Esophagus (tissue), 2 donors: ENCODE results near the gene RDH16. TPM values are rescaled to one million over a fixed set of nuclear protein-coding genes. Genes with fewer than 3 reads are reported as not detected.
"Not testable (repeated sequence)": the region's sequence is repeated elsewhere in the genome, so short reads cannot be mapped to it uniquely, and the experiment has no call there.

Source experiments
- H3K27ac ChIP-seq, 2 donors: one replicate each; pipeline ENCODE4 v1.5.1; 2013; ENCODE audit warnings: low read depth in 2 of 2, mild to moderate bottlenecking in 2 of 2, inconsistent platforms in 1 of 2, low read length in 1 of 2, moderate library complexity in 1 of 2
- H3K27me3 ChIP-seq, 2 donors: one replicate each; pipeline ENCODE4 v1.6.1; 2013; ENCODE audit warnings: low read length in 2 of 2, control low read depth in 1 of 2, mild to moderate bottlenecking in 1 of 2; ENCODE audit not compliant: insufficient read depth in 2 of 2, control insufficient read depth in 1 of 2
- H3K36me3 ChIP-seq, 2 donors: one replicate each; pipeline ENCODE4 v1.6.1; 2013; ENCODE audit warnings: low read length in 1 of 2; ENCODE audit not compliant: control insufficient read depth in 2 of 2, insufficient read depth in 2 of 2
- H3K4me1 ChIP-seq, 2 donors: one replicate each; pipeline ENCODE4 v1.6.1; 2013; ENCODE audit warnings: low read length in 1 of 2; ENCODE audit not compliant: control insufficient read depth in 2 of 2, insufficient read depth in 2 of 2
- H3K4me3 ChIP-seq, 2 donors: one replicate each; pipeline ENCODE4 v1.5.1; 2013; ENCODE audit warnings: low read length in 2 of 2, mild to moderate bottlenecking in 2 of 2, low read depth in 1 of 2, moderate library complexity in 1 of 2
- H3K9me3 ChIP-seq, 2 donors: one replicate each; pipeline ENCODE4 v1.6.1; 2013; ENCODE audit warnings: mild to moderate bottlenecking in 2 of 2, low read depth in 1 of 2, low read length in 1 of 2, moderate library complexity in 1 of 2; ENCODE audit not compliant: control insufficient read depth in 2 of 2, insufficient read depth in 1 of 2
- WGBS, 2 donors: extraction: QIAGEN DNeasy Blood & Tissue Kit; methylation state at CpG; one replicate each; pipeline ENCODE4 v1.1.7; 2013; 5-methylcytosine and 5-hydroxymethylcytosine counted together
- polyA plus RNA-seq, 2 donors: library from polyadenylated mRNA; stranded (reverse); fragments of 200-250 nt; gene quantifications; one replicate each; pipeline ENCODE4 v1.2.3, GENCODE V29; 2013
- donor health status: healthy with polysubstance abuse.
- donor health status: Bipolar disorder and iron deficiency.

The RDH16 gene
- polyA plus RNA-seq, 2 donors = 0.62 to 0.69 TPM

DNA sequence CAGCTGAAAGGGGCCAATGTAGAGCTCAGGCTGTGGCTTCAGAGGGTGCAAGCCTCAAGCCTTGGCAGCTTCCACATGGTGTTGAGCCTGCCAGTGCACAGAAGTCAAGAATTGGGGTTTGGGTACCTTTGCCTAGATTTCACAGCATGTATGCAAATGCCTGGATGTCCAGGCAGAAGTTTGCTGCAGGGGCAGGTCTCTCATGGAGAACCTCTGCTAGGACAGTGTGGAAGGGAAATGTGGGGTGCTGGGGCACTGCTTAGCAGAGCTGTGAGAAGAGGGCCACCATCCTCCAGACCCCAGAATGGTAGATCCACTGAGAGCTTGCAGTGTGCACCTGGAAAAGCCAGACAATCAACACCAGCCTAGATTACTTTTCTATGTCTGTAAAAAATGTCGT lies 14.0 kb downstream of the RDH16 start:
- WGBS, 2 donors = 87 to 90% methylated on average over 1 of the region's 1 CpG
- H3K27ac ChIP-seq, H3K9me3 ChIP-seq, H3K27me3 ChIP-seq, H3K4me3 ChIP-seq, H3K36me3 ChIP-seq, H3K4me1 ChIP-seq: not testable (repeated sequence)

DNA sequence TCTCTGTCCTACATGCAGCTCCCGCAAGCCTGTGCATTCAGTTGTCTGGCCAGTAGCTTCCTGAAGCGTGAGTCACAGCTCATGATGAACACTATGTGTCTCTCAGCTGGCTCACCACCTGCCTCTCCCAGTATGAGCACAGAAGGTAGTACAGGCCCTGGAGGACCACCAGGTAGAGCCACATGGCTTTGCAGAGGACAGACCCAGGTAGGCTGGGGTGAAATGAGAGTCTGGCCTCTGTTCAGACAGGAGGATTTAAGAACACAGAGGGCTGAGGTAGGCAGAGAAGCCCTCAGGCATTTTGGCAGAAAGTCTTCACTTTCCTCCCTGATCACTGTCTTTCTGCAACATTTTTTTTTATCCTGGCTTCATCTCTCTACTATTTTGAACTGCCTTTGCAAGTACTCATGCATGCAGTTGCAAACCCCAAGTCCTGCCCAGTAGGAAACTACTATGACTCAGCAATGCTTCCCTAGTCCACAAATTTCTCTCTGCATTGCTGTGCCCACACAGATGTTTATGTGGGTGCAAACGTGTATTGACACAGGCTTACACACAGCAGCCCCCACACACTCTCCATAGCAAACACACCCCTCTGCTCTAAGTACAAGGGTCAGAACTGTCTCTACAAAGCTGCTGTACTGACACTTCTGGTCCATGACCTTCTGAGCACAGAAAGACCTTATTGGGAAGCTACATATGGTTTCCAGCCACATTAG lies 15.9 kb downstream of the RDH16 start:
- Histone ChIP-seq H3K27me3 (no peaks in the 10 kb centered on the region), H3K4me1 (peaks cover 2 to 6% of the 10 kb centered on the region in 2 donors), H3K27ac (peak overlapping the region; percentile 28 to 85), H3K36me3 (no peaks in the 10 kb centered on the region), H3K4me3 (no peak overlapping the region), H3K9me3 (no peaks in the 10 kb centered on the region)
- WGBS, 2 donors = 16 to 22% methylated on average over 2 to 3 of the region's 3 CpGs

DNA sequence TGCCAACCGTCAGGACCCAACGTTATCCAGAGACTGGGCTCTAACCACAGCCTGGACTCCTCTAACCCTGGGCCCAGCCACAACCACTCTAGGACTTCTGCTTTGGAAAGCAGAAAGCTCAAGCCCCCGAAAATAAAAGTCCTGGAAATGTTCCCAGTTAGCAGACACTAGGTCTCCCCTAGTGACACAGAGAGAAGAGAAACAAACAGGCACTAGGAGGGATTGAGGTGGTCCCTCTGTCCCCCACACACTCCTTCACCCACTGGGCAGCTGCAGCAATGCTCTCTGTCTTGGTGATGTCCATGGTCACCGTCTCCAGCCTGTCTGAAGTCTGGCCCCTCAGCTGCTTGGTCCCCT lies 16.5 kb downstream of the RDH16 start:
- not testable (repeated sequence) for H3K27ac ChIP-seq, H3K4me3 ChIP-seq, H3K36me3 ChIP-seq, H3K27me3 ChIP-seq, H3K9me3 ChIP-seq, H3K4me1 ChIP-seq
- WGBS, 2 donors = 0 to 20% methylated on average over 1 of the region's 4 CpGs

DNA sequence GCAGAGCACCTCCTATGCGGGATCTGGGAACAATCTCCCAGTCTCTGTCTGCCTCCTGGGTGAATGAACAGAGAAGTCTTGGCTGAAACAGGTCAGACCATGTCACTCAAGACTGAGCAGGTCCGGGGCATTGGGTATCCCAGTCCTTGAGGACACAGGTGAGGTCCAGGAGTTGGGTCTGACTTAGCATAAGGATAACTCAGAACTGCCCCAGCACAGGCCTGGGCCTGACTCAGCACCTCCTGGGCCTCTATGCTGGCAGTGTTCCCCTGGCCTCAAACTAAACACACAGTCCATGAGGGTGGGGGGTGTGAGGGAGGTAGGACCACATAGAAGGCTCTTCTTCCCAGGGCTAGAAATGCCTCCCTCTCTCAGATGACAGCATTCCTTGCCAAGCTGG lies 21.7 kb downstream of the RDH16 start:
- H3K27me3 ChIP-seq = no peaks in the 10 kb centered on the region
- no peak overlapping the region for H3K4me3 ChIP-seq
- peaks cover 3 to 6% of the 10 kb centered on the region in 2 donors for H3K4me1 ChIP-seq
- no peaks in the 10 kb centered on the region for H3K9me3 ChIP-seq
- H3K36me3 ChIP-seq = no peaks in the 10 kb centered on the region
- H3K27ac ChIP-seq = peak overlapping the region in 1 of 2 donors; percentile 57
- 56 to 65% methylated on average over 2 of the region's 2 CpGs for whole genome bisulfite sequencing, 2 donors

DNA sequence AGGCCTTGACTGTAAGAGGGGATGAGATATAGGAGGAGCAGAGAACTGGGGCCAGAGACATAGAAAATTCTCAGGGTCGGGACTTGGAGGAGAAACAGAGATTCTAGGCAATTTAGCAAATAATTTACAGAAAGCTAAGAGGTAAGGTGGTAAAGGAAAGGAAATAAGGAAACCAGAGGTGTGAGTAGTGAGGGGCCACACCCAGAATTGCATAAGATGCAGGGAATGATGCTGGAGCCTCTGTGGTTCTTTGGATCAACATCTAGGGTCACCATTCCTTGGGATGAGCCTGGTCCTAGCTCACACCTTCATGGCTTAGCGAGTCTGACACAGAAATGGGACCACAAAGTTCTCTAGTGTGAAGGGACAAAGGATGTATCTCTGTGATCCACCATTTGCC lies 22.3 kb downstream of the RDH16 start:
- Histone ChIP-seq H3K27me3 (no peaks in the 10 kb centered on the region), H3K9me3 (no peaks in the 10 kb centered on the region), H3K4me3 (no peak overlapping the region), H3K4me1 (peaks cover 3 to 6% of the 10 kb centered on the region in 2 donors), H3K36me3 (no peaks in the 10 kb centered on the region), H3K27ac (peak overlapping the region; percentile 22 to 76)
- WGBS, 2 donors = 74 to 77% methylated on average over 2 of the region's 2 CpGs

DNA sequence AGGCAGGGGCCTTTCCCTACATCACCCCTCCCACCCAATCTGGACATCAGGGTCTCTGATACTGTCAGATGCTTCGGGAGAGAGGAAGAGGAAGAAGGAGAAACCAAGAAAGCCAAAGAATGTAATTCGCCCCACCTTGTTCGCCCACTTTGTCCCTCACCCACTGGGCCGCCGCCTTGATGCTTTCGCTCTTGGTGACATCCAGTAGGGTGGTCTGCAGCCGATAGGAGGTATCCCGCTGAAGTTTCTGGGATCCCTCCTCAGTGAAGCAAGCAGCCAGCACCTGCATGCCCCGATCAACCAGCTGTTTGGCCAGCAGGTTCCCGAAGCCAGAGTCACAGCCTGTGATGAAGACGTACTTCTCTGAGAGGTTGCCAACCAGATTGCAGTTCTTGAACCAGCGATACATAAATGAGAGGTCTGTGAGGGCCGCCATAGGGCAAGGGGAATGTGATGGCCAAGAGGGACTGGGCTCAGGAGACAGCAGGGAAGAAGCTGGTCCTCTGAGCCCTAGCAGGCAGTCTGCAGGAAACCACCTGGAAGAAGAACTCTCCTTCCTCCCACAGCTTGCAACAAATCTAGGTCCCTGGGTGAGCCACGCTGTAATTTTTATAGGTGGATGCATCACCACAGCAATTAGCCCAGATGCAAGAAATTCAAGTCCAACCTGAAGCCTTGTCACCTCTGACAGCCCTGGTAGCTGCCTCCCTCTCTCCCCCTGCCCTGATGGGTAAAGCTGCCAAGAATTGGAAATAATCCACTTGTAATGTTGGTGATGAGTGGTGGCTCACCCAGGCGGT lies 23.4 kb downstream of the RDH16 start, which contains the start of gene SDR9C7:
SDR9C7 (minus strand) TSS at position 583 of the 800 bp plus-strand sequence; CDS start at position 436, 147 bp downstream.
- peak within 1 kb of the TSS; percentile 4 to 22 for H3K4me3 ChIP-seq
- peaks cover 0 to 2% of the 10 kb centered on the region in 2 donors for H3K36me3 ChIP-seq
- peaks cover 3 to 6% of the 10 kb centered on the region in 2 donors for H3K4me1 ChIP-seq
- 88% methylated on average over 15 of the region's 15 CpGs for WGBS, 2 donors
- H3K27ac ChIP-seq = peak within 1 kb of the TSS; percentile 83 to 95
- H3K27me3 ChIP-seq = no peaks in the 10 kb centered on the region
- no peaks in the 10 kb centered on the region for H3K9me3 ChIP-seq

DNA sequence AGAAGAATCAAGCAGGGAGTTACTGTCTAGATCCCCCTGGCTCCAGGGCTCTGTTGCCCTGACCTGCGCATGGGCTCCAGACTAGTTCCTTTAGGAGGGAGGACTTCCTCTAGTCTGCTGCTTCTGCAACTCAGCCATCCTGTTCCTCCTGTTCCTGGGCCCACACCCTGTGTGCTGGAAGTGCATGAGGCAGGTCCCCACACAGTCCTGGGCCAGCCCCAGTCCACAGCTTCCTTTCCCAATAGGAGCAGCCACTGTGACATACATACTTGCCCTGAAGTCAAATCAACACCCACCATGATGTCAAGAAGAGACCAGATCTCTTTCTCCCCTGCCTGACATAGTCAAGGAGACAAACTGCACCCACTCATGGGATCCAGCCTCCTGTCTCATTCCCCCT lies 24.5 kb downstream of the RDH16 start:
- Histone ChIP-seq H3K27ac (peak overlapping the region; percentile 83 to 95), H3K9me3 (no peaks in the 10 kb centered on the region), H3K27me3 (no peaks in the 10 kb centered on the region), H3K4me3 (no peak overlapping the region), H3K4me1 (peaks cover 3 to 6% of the 10 kb centered on the region in 2 donors), H3K36me3 (peaks cover 0 to 2% of the 10 kb centered on the region in 2 donors)
- 65 to 83% methylated on average over 1 of the region's 1 CpG for WGBS, 2 donors

DNA sequence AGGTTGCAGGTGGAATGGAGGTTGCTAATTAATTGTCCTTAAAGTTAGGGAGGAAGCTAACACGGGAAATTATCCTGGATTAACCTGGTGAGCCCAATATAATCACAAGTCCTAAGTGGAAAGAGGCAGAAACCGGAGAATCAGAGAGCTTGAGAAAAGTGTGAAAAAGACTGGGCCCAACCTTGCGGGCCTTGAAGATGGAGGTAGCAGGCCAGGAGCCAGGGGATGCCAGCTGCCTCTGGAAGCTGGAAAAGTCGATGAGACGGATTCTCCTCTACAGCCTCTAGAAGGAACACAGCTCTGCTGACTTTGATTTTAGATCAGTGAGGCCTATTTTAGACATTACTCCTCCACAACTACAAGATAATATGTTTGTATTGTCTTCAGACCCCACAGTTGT lies 25.3 kb downstream of the RDH16 start:
- Histone ChIP-seq H3K27me3 (no peaks in the 10 kb centered on the region), H3K36me3 (peaks cover 0 to 4% of the 10 kb centered on the region in 2 donors), H3K27ac (peak overlapping the region; percentile 7 to 64), H3K4me1 (peaks cover 3 to 6% of the 10 kb centered on the region in 2 donors), H3K4me3 (no peak overlapping the region), H3K9me3 (no peaks in the 10 kb centered on the region)
- 76 to 88% methylated on average over 5 of the region's 5 CpGs for WGBS, 2 donors

DNA sequence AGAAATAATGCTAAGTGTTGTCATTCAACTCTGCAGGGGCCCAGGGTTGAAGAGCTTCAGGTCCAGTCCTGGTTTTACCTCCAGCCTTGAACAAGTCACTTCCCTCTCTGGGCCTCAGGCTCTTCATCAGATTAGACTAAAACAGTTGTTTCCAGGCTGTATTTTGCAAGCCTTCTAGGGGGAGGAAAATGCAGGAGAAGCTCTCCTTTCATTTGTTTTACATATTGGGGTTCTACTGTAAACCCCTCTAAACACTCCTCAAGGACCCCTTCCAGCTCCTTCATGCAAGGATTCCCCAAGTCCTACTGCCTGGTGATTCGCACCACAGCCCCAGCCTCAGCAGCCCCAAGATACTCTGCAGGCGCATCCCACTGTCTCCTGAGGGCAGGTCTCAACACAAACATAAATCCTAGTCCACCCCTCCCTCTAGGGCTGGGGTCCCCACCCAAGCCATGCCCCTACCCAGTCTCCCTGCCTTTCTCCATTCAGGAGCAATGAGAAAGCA lies 25.9 kb downstream of the RDH16 start:
- no peak overlapping the region for H3K4me3 ChIP-seq
- peak overlapping the region in 1 of 2 donors; percentile 27 for H3K27ac ChIP-seq
- H3K4me1 ChIP-seq = peaks cover 3 to 6% of the 10 kb centered on the region in 2 donors
- H3K27me3 ChIP-seq = no peaks in the 10 kb centered on the region
- peaks cover 0 to 4% of the 10 kb centered on the region in 2 donors for H3K36me3 ChIP-seq
- WGBS, 2 donors = 75 to 77% methylated on average over 2 of the region's 2 CpGs
- H3K9me3 ChIP-seq = no peaks in the 10 kb centered on the region
